Measurements from ENCODE around the gene TMEM253.

DNA sequence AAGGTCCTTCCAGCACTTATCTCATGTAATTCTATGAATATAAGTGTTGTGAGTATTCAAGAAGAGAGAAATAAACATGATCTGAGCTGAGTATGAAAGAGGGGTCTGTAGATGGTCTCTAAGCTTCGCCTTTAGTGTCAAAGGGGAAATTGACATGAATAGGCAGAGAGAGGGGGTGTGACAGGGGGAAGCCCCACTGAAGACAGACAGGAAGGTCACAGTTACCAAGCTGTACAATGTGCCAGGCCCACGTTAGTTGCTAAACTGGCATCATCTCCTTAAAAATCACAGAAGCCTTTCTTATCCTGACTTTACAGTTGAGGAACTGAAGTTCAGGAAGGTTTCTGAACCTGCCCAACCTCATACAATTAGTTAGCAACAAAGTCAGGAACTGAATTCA lies 23.2 kb upstream of the TMEM253 start:
- TF ChIP-seq PKNOX1 (IDR thresholded peaks at IDR 0.05) (no peak), BHLHE40 (IDR thresholded peaks at IDR 0.05; ENCODE audit: borderline replicate concordance) (no peak), ELF4 (IDR thresholded peaks at IDR 0.05) (no peak), CTBP1 (IDR thresholded peaks at IDR 0.05; ENCODE audit: borderline replicate concordance) (no peak), FOXA1 (IDR thresholded peaks at IDR 0.05) (no peak), SP1 (IDR thresholded peaks at IDR 0.05) (no peak), LEF1 (IDR thresholded peaks at IDR 0.05; ENCODE audit: borderline replicate concordance) (no peak), FOXK2 (IDR thresholded peaks at IDR 0.05) (no peak), HDGF (IDR thresholded peaks at IDR 0.05; ENCODE audit: borderline replicate concordance) (no peak)

Data from HEK293T (cell line).